OCI-LY1 (cell line): Measurements from ENCODE around the gene CHST5.

Experiments
- EZH2 ChIP-seq: fragments of 200-600 bp; sonication (generic), shearing (Covaris generic); IDR thresholded peaks from 2 replicates; pipeline ENCODE4 v1.8.0; 2017; ENCODE audit warnings: borderline replicate concordance, mixed run types, mild to moderate bottlenecking, antibody characterized with exemption, low read length, moderate library complexity, mixed read lengths
- TF ChIP-seq, protein P1 (sequence below): fragments of 200-600 bp; sonication (generic), shearing (Covaris generic); IDR thresholded peaks from 2 replicates; pipeline ENCODE4 v1.5.1; 2017; ENCODE audit warnings: mild to moderate bottlenecking, antibody characterized with exemption, low read length, moderate library complexity, mixed read lengths

- TF ChIP-seq, protein P1, sequence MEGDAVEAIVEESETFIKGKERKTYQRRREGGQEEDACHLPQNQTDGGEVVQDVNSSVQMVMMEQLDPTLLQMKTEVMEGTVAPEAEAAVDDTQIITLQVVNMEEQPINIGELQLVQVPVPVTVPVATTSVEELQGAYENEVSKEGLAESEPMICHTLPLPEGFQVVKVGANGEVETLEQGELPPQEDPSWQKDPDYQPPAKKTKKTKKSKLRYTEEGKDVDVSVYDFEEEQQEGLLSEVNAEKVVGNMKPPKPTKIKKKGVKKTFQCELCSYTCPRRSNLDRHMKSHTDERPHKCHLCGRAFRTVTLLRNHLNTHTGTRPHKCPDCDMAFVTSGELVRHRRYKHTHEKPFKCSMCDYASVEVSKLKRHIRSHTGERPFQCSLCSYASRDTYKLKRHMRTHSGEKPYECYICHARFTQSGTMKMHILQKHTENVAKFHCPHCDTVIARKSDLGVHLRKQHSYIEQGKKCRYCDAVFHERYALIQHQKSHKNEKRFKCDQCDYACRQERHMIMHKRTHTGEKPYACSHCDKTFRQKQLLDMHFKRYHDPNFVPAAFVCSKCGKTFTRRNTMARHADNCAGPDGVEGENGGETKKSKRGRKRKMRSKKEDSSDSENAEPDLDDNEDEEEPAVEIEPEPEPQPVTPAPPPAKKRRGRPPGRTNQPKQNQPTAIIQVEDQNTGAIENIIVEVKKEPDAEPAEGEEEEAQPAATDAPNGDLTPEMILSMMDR = no peak
- TF ChIP-seq EZH2 = no peak
Measured at GRCh38 chr16:75479421-75479990, 56.4 kb downstream of the CHST5 start.
